Peyer's patch (tissue), 4 donors: ENCODE data around the gene POMT2. TPM values are rescaled to one million over a fixed set of nuclear protein-coding genes. Genes with fewer than 3 reads are reported as not detected.
"Not testable (repeated sequence)": the region's sequence is repeated elsewhere in the genome, so short reads cannot be mapped to it uniquely, and the experiment has no call there.

Source experiments
- DNase-seq, 3 donors: peaks; one replicate each; pipeline ENCODE4 v3.0.0-alpha.2; 2017 to 2019
- H3K27ac ChIP-seq, 4 donors: fragments of 200-600 bp; sonication (generic); one replicate each; pipeline ENCODE4 v1.5.1; 2016 to 2019
- H3K27me3 ChIP-seq, 2 donors: fragments of 200-600 bp; sonication (generic); one replicate each; pipeline ENCODE4 v1.5.1; 2019
- H3K36me3 ChIP-seq, 3 donors: fragments of 200-600 bp; sonication (generic); one replicate each; pipeline ENCODE4 v1.5.1; 2016 to 2019
- H3K4me1 ChIP-seq, 4 donors: fragments of 200-600 bp; sonication (generic); one replicate each; pipeline ENCODE4 v1.5.1; 2016 to 2019
- H3K4me3 ChIP-seq, 4 donors: fragments of 200-600 bp; sonication (generic); 1 replicate in 3 of 4; 2 replicates in 1 of 4; pipeline ENCODE4 v1.5.1; 2016 to 2019; ENCODE audit warnings: mild to moderate bottlenecking in 1 of 4
- H3K9me3 ChIP-seq, 4 donors: fragments of 200-600 bp; sonication (generic); one replicate each; pipeline ENCODE4 v1.5.1; 2016 to 2019; ENCODE audit warnings: mild to moderate bottlenecking in 1 of 4
- POLR2A ChIP-seq, 2 donors: fragments of 450-650 bp; IDR thresholded peaks; one replicate each; pipeline ENCODE4 v1.5.1; 2017; ENCODE audit warnings: antibody characterized with exemption in 2 of 2, mild to moderate bottlenecking in 2 of 2, moderate library complexity in 2 of 2
- total RNA-seq, 4 donors: library from RNA; depleted of rRNA; stranded (reverse); fragments of >200 nt; gene quantifications; one replicate each; pipeline ENCODE4 v1.1.0, GENCODE V29; 2016
- TF ChIP-seq, protein P1 (sequence below), 6 experiments: fragments of 450-650 bp in 4 of 6; fragments of 200-600 bp in 2 of 6; sonication (generic) in 1 of 6; IDR thresholded peaks; one replicate each; pipeline ENCODE4 v1.5.1; 2017 to 2019; ENCODE audit warnings: antibody characterized with exemption in 6 of 6, mild to moderate bottlenecking in 3 of 6, moderate library complexity in 1 of 6

The POMT2 gene
- total RNA-seq, 4 donors from 2014 or later, result 19.0 to 43.0 (median 31.6) TPM

DNA sequence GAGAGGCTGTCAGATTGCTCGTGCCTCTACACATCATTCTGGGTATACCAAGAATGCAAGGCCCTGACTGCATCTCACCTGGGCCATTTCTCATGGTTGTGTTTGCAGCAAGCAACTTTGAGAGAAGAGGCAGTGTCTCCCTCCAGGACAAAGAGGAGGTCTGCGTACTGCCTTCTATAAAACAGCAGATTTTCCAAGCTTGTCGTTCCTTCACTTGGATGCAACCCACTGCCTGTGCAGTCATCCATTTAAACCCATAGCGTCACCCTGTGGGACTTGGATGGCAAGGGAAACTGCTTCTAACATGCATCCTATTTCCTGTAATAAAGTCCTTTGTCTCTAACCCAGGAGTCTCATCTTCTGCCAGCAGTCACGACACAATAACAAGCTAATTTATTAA, 1.3 kb downstream of the POMT2 start:
- Histone ChIP-seq H3K4me1 (peaks cover 0 to 35% (median 0%) of the 10 kb centered on the region in 4 donors), H3K27me3 (no peaks in the 10 kb centered on the region), H3K4me3 (no peak overlapping the region), H3K9me3 (no peaks in the 10 kb centered on the region), H3K27ac (peak overlapping the region in 1 of 4 donors; percentile 98), H3K36me3 (no peaks in the 10 kb centered on the region)
- no peak for DNase-seq
- no peak for TF ChIP-seq POLR2A (IDR thresholded peaks at IDR 0.05)
- TF ChIP-seq, protein P1, sequence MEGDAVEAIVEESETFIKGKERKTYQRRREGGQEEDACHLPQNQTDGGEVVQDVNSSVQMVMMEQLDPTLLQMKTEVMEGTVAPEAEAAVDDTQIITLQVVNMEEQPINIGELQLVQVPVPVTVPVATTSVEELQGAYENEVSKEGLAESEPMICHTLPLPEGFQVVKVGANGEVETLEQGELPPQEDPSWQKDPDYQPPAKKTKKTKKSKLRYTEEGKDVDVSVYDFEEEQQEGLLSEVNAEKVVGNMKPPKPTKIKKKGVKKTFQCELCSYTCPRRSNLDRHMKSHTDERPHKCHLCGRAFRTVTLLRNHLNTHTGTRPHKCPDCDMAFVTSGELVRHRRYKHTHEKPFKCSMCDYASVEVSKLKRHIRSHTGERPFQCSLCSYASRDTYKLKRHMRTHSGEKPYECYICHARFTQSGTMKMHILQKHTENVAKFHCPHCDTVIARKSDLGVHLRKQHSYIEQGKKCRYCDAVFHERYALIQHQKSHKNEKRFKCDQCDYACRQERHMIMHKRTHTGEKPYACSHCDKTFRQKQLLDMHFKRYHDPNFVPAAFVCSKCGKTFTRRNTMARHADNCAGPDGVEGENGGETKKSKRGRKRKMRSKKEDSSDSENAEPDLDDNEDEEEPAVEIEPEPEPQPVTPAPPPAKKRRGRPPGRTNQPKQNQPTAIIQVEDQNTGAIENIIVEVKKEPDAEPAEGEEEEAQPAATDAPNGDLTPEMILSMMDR (IDR thresholded peaks at IDR 0.05), result no peak

DNA sequence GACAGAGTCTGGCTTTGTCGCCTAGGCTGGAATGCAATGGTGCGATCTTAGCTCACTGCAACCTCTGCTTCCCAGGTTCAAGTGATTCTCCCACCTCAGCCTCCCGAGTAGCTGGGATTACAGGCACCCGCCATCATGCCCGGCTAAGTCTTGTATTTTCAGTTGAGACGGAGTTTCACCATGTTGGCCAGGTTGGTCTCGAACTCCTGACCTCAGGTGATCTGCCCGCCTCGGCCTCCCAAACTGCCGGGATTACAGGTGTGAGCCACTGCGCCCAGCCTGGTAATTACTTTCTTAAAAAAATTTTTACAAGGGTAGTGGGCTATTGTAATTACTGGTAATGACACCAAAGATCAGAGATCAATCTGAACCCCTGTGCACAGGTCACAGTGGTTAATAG, 1.9 kb downstream of the POMT2 start:
- not testable (repeated sequence) for H3K27me3 ChIP-seq, H3K27ac ChIP-seq, H3K36me3 ChIP-seq, H3K4me3 ChIP-seq, DNase-seq, H3K9me3 ChIP-seq
- H3K4me1 ChIP-seq, result peaks cover 0 to 38% (median 0%) of the 10 kb centered on the region in 4 donors

GRCh38 chr14:77318006-77318553, 2.6 kb downstream of the POMT2 start:
- H3K4me1 ChIP-seq, result peaks cover 0 to 45% (median 0%) of the 10 kb centered on the region in 4 donors

DNA sequence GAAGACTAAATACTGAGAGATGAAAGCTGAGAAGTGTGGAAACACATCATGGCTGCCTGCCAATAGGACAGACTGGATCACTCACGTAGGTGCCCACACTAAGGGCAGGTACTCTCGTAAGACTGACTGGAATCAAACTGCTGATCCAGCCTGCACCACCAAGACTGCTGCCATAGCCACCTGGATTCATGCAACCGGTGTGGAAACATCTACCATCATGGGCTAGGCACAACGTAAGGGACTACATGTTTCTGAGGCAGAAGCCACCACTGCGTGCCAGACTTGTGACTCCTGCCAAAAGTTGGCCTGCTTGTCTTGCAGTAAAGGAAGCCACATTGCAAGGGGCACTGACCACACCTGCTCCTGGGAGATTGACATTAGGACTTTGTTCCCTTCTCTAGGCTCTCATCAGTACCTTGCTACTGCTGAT, 3.8 kb downstream of the POMT2 start:
- peak overlapping the region in 1 of 4 donors; percentile 53 for H3K27ac ChIP-seq
- no peaks in the 10 kb centered on the region for H3K36me3 ChIP-seq
- no peak for DNase-seq
- H3K27me3 ChIP-seq, result no peaks in the 10 kb centered on the region
- H3K4me3 ChIP-seq, result no peak overlapping the region
- H3K9me3 ChIP-seq, result no peaks in the 10 kb centered on the region
- TF ChIP-seq, protein P1 (IDR thresholded peaks at IDR 0.05), result no peak
- TF ChIP-seq POLR2A (IDR thresholded peaks at IDR 0.05), result no peak
- H3K4me1 ChIP-seq, result peaks cover 0 to 42% (median 0%) of the 10 kb centered on the region in 4 donors

More at GRCh38 chr14:77318006-77318553, 2.6 kb downstream of the POMT2 start:
- Histone ChIP-seq H3K4me3 (no peak overlapping the region), H3K27ac (peak overlapping the region in 1 of 4 donors; percentile 53), H3K36me3 (no peaks in the 10 kb centered on the region), H3K27me3 (no peaks in the 10 kb centered on the region), H3K9me3 (no peaks in the 10 kb centered on the region)
- TF ChIP-seq, protein P1 (IDR thresholded peaks at IDR 0.05), result no peak
- TF ChIP-seq POLR2A (IDR thresholded peaks at IDR 0.05), result no peak
- no peak for DNase-seq

GRCh38 chr14:77316195-77316505, 4.5 kb downstream of the POMT2 start:
- no peaks in the 10 kb centered on the region for H3K27me3 ChIP-seq
- H3K9me3 ChIP-seq, result no peaks in the 10 kb centered on the region
- H3K4me3 ChIP-seq, result no peak overlapping the region
- H3K36me3 ChIP-seq, result no peaks in the 10 kb centered on the region
- no peak for DNase-seq
- TF ChIP-seq, protein P1 (IDR thresholded peaks at IDR 0.05), result no peak
- no peak for TF ChIP-seq POLR2A (IDR thresholded peaks at IDR 0.05)
- H3K27ac ChIP-seq, result peak overlapping the region in 1 of 4 donors; percentile 8
- peaks cover 0 to 41% (median 0%) of the 10 kb centered on the region in 4 donors for H3K4me1 ChIP-seq

- no peak for TF ChIP-seq POLR2A (IDR thresholded peaks at IDR 0.05)
- no peak for DNase-seq
- Histone ChIP-seq H3K27ac (peak overlapping the region in 1 of 4 donors; percentile 4), H3K27me3 (no peaks in the 10 kb centered on the region), H3K4me1 (peaks cover 0 to 38% (median 0%) of the 10 kb centered on the region in 4 donors), H3K9me3 (no peaks in the 10 kb centered on the region), H3K4me3 (no peak overlapping the region), H3K36me3 (no peaks in the 10 kb centered on the region)
These were observed 5.9 kb downstream of the POMT2 start for GRCh38 chr14:77314539-77315457.
